H9 (cell line): Measurements from ENCODE around the gene OAF. TPM values are rescaled to one million over a fixed set of nuclear protein-coding genes. Genes with fewer than 3 reads are reported as not detected.

ENCODE experiments used
- DNase-seq: peaks from one replicate; pipeline ENCODE4 v3.0.0-alpha.2; 2017
- H2AFZ ChIP-seq: one replicate; pipeline ENCODE4 v1.6.1; 2013; ENCODE audit warnings: mild to moderate bottlenecking, low read length, control low read depth, moderate library complexity
- H2AK5ac ChIP-seq: 2 replicates; pipeline ENCODE4 v1.6.1; 2013; ENCODE audit warnings: low read length, control low read depth, mixed read lengths; ENCODE audit not compliant: insufficient read length
- H2BK120ac ChIP-seq: one replicate; pipeline ENCODE4 v1.6.1; 2013; ENCODE audit warnings: low read depth, mild to moderate bottlenecking, low read length, control low read depth, inconsistent platforms; ENCODE audit not compliant: poor library complexity, severe bottlenecking
- H2BK12ac ChIP-seq: 2 replicates; pipeline ENCODE4 v1.6.1; 2013; ENCODE audit warnings: low read length, control low read depth, mixed read lengths, low read depth; ENCODE audit not compliant: insufficient read length
- H2BK15ac ChIP-seq: 2 replicates; pipeline ENCODE4 v1.6.1; 2013; ENCODE audit warnings: low read depth, low read length, control low read depth
- H2BK20ac ChIP-seq: one replicate; pipeline ENCODE4 v1.6.1; 2013; ENCODE audit warnings: low read depth, mild to moderate bottlenecking, low read length, control low read depth, inconsistent platforms; ENCODE audit not compliant: poor library complexity, severe bottlenecking
- H2BK5ac ChIP-seq: 2 replicates; pipeline ENCODE4 v1.6.1; 2013; ENCODE audit warnings: low read length, control low read depth, mixed read lengths; ENCODE audit not compliant: insufficient read length
- H3K14ac ChIP-seq: 2 replicates; pipeline ENCODE4 v1.6.1; 2013; ENCODE audit warnings: low read length, control low read depth; ENCODE audit not compliant: insufficient read depth
- H3K18ac ChIP-seq: 2 replicates; pipeline ENCODE4 v1.6.1; 2013; ENCODE audit warnings: low read depth, mild to moderate bottlenecking, mixed read lengths, low read length, control low read depth; ENCODE audit not compliant: insufficient read length
- H3K23ac ChIP-seq: 2 replicates; pipeline ENCODE4 v1.6.1; 2013; ENCODE audit warnings: low read length, control low read depth, mixed read lengths, low read depth; ENCODE audit not compliant: insufficient read length
- H3K23me2 ChIP-seq: 2 replicates; pipeline ENCODE4 v1.6.1; 2013; ENCODE audit warnings: low read depth, mild to moderate bottlenecking, mixed read lengths, low read length, control low read depth; ENCODE audit not compliant: insufficient read length, poor library complexity, severe bottlenecking
- H3K27ac ChIP-seq: 2 replicates; pipeline ENCODE4 v1.5.1; 2013; ENCODE audit warnings: low read length, control low read depth, mixed read lengths, low read depth; ENCODE audit not compliant: insufficient read length
- H3K27me3 ChIP-seq: 2 replicates; pipeline ENCODE4 v1.6.1; 2013; ENCODE audit warnings: low read length, control low read depth, inconsistent platforms; ENCODE audit not compliant: insufficient read depth
- H3K4ac ChIP-seq: 2 replicates; pipeline ENCODE4 v1.6.1; 2013; ENCODE audit warnings: low read depth, mild to moderate bottlenecking, control low read depth, inconsistent platforms, low read length, moderate library complexity
- H3K4me1 ChIP-seq: 2 replicates; pipeline ENCODE4 v1.6.1; 2013; ENCODE audit warnings: low read length, control low read depth, inconsistent platforms; ENCODE audit not compliant: insufficient read depth
- H3K4me2 ChIP-seq: 2 replicates; pipeline ENCODE4 v1.6.1; 2013; ENCODE audit warnings: low read length, control low read depth, mixed read lengths; ENCODE audit not compliant: insufficient read length, insufficient read depth
- H3K56ac ChIP-seq: 2 replicates; pipeline ENCODE4 v1.6.1; 2013; ENCODE audit warnings: low read depth, mild to moderate bottlenecking, mixed read lengths, low read length, control low read depth; ENCODE audit not compliant: insufficient read length
- H3K79me1 ChIP-seq: 2 replicates; pipeline ENCODE4 v1.6.1; 2013; ENCODE audit warnings: low read depth, mild to moderate bottlenecking, moderate library complexity, low read length, control low read depth, inconsistent platforms; ENCODE audit not compliant: insufficient read depth, poor library complexity, severe bottlenecking
- H3K79me2 ChIP-seq: 2 replicates; pipeline ENCODE4 v1.6.1; 2013; ENCODE audit warnings: low read length, control low read depth, inconsistent platforms; ENCODE audit not compliant: insufficient read depth
- H3K9ac ChIP-seq: 2 replicates; pipeline ENCODE4 v1.6.1; 2013; ENCODE audit warnings: low read length, control low read depth, mixed read lengths; ENCODE audit not compliant: insufficient read length; ENCODE audit errors: extremely low read depth
- H3K9me3 ChIP-seq: one replicate; pipeline ENCODE4 v1.6.1; 2013; ENCODE audit warnings: low read depth, low read length, inconsistent platforms; ENCODE audit not compliant: control insufficient read depth
- H3T11ph ChIP-seq: one replicate; pipeline ENCODE4 v1.6.1; 2013; ENCODE audit warnings: mild to moderate bottlenecking, low read length, control low read depth, inconsistent platforms
- H4K20me1 ChIP-seq: one replicate; pipeline ENCODE4 v1.6.1; 2013; ENCODE audit not compliant: control insufficient read depth, insufficient read length, insufficient read depth
- H4K5ac ChIP-seq: 2 replicates; pipeline ENCODE4 v1.6.1; 2013; ENCODE audit warnings: low read depth, mild to moderate bottlenecking, mixed read lengths, low read length, control low read depth; ENCODE audit not compliant: insufficient read length
- H4K8ac ChIP-seq: replicated peaks from 2 replicates; pipeline ENCODE4 v1.6.1; 2013; ENCODE audit warnings: low read length, control low read depth, mixed read lengths, low read depth; ENCODE audit not compliant: insufficient read length
- H4K91ac ChIP-seq: 2 replicates; pipeline ENCODE4 v1.6.1; 2013; ENCODE audit warnings: low read depth, mild to moderate bottlenecking, moderate library complexity, mixed read lengths, low read length, control low read depth; ENCODE audit not compliant: insufficient read length
- H3K27ac Mint-ChIP-seq, 3 experiments: 2 replicates in 2 of 3; 3 replicates in 1 of 3; pipeline ENCODE4 v1.8.0; 2020 to 2021; ENCODE audit warnings: mixed read lengths in 3 of 3, mild to moderate bottlenecking in 1 of 3, moderate library complexity in 1 of 3
- H3K27me3 Mint-ChIP-seq: 2 replicates; pipeline ENCODE4 v1.8.0; 2021; ENCODE audit warnings: low read depth, mild to moderate bottlenecking, moderate library complexity, mixed read lengths
- H3K36me3 Mint-ChIP-seq, 3 experiments: 2 replicates in 2 of 3; 3 replicates in 1 of 3; pipeline ENCODE4 v1.8.0; 2020 to 2021; ENCODE audit warnings: low read depth in 3 of 3, mixed read lengths in 3 of 3; ENCODE audit not compliant: insufficient read depth in 1 of 3
- H3K4me1 Mint-ChIP-seq, 2 experiments: 2 replicates each; pipeline ENCODE4 v1.8.0; 2020; ENCODE audit warnings: mixed read lengths in 2 of 2
- H3K4me3 Mint-ChIP-seq, 2 experiments: 2 replicates in 1 of 2; 3 replicates in 1 of 2; pipeline ENCODE4 v1.8.0; 2020 to 2021; ENCODE audit warnings: mild to moderate bottlenecking in 2 of 2, mixed read lengths in 2 of 2, moderate library complexity in 1 of 2
- H3K9me3 Mint-ChIP-seq, 2 experiments: 2 replicates in 1 of 2; 3 replicates in 1 of 2; pipeline ENCODE4 v1.8.0; 2020; ENCODE audit warnings: mild to moderate bottlenecking in 2 of 2, mixed read lengths in 2 of 2, moderate library complexity in 1 of 2
- CTCF ChIP-seq: fragments of 200-600 bp; sonication (generic); conservative IDR thresholded peaks from 3 replicates; pipeline ENCODE4 v1.8.0; 2021; ENCODE audit warnings: antibody characterized with exemption, mild to moderate bottlenecking
- WGBS: extraction: QIAGEN DNeasy Blood & Tissue Kit; methylation state at CpG from one replicate; pipeline ENCODE4 v1.1.7; 2013; ENCODE audit warnings: missing lambda C conversion rate, low lambda C conversion rate, mixed read lengths; ENCODE audit not compliant: insufficient read length; ENCODE audit errors: extremely low coverage; 5-methylcytosine and 5-hydroxymethylcytosine counted together
- total RNA-seq: library from RNA; stranded (reverse); gene quantifications from 2 replicates; pipeline ENCODE4 v1.2.1, GENCODE V29; 2021

OAF gene
- total RNA-seq, 1 experiment from 2014 or later: 1.1 TPM

- H3K36me3 Mint-ChIP-seq: no peaks in the 10 kb centered on the region
- no peaks in the 10 kb centered on the region for H3K4me1 ChIP-seq
- no peak overlapping the region for H3K56ac ChIP-seq
- H2BK12ac ChIP-seq: no peak overlapping the region
- H3K23ac ChIP-seq: no peak overlapping the region
- TF ChIP-seq CTCF: no peak
- H2BK15ac ChIP-seq: no peak overlapping the region
- no peak overlapping the region for H3K27ac Mint-ChIP-seq
- no peaks in the 10 kb centered on the region; a peak in 1 of 5 replicates for H3K9me3 Mint-ChIP-seq
- no peak overlapping the region for H2BK120ac ChIP-seq
- H2AFZ ChIP-seq: no peak overlapping the region
- H3K9me3 ChIP-seq: no peaks in the 10 kb centered on the region
- DNase-seq: no peak
- no peak overlapping the region for H3K4me2 ChIP-seq
- no peak overlapping the region for H2BK5ac ChIP-seq
- H3K79me1 ChIP-seq: no peaks in the 10 kb centered on the region
- peaks cover 5% of the 10 kb centered on the region for H3K23me2 ChIP-seq
- H3K27me3 Mint-ChIP-seq: peaks cover 100% of the 10 kb centered on the region
- no peaks in the 10 kb centered on the region for H4K20me1 ChIP-seq
- no peak overlapping the region for H3K4me3 Mint-ChIP-seq
- H3K9ac ChIP-seq: no peak overlapping the region
- no peak overlapping the region for H4K5ac ChIP-seq
- no CpG with 5 or more reads among the region's 7 CpGs for WGBS
- no peak overlapping the region for H3K18ac ChIP-seq
- H3K4ac ChIP-seq: no peak overlapping the region
- H2BK20ac ChIP-seq: no peak overlapping the region
- H4K91ac ChIP-seq: no peak overlapping the region
- no peak overlapping the region for H3K14ac ChIP-seq
- no peak overlapping the region for H3K27ac ChIP-seq
- no peaks in the 10 kb centered on the region for H3K79me2 ChIP-seq
- no peak overlapping the region for H4K8ac ChIP-seq
- peaks cover 54% of the 10 kb centered on the region for H3K27me3 ChIP-seq
- no peak overlapping the region for H2AK5ac ChIP-seq
- H3T11ph ChIP-seq: no peak overlapping the region
- H3K4me1 Mint-ChIP-seq: peaks cover 15 to 18% of the 10 kb centered on the region in 2 experiments
Measured at GRCh38 chr11:120205596-120206161, 5.2 kb upstream of the OAF start.
